ENCODE data around the gene TAS2R38.

DNA sequence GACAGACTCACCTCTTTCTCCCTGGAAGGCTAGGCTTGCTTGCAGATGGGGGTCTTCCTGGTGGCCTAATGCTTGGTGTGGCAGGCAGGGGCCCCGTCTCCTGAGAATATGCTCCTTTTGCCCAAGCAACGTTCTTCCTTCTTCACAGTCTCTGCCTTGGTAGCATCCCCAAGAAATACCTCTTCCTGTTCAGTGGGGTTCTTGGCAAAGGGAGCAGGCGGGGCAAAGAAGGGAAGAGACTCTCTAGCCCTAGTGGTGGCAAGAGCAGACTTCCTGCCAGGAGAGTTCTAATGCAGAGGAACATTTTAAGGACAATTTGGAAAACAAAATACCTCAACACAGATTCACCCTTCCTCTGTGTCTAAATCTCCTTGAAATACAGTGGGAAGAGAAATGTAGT is 26.8 kb downstream of the TAS2R38 start, which contains the start of gene CLEC5A:
- no peak for TF ChIP-seq CTCF (IDR thresholded peaks at IDR 0.05)
- TF ChIP-seq POLR2A (IDR thresholded peaks at IDR 0.05): no peak

Data from testis (tissue), 2 donors.